ENCODE measurements around the gene PITPNC1. TPM values are rescaled to one million over a fixed set of nuclear protein-coding genes. Genes with fewer than 3 reads are reported as not detected.

PITPNC1 gene
- total and polyA plus RNA-seq, 2 donors (not counting 3 experiments of a cell fraction or from before 2014, with no cell fraction given) = 2.4 to 9.6 TPM

DNA sequence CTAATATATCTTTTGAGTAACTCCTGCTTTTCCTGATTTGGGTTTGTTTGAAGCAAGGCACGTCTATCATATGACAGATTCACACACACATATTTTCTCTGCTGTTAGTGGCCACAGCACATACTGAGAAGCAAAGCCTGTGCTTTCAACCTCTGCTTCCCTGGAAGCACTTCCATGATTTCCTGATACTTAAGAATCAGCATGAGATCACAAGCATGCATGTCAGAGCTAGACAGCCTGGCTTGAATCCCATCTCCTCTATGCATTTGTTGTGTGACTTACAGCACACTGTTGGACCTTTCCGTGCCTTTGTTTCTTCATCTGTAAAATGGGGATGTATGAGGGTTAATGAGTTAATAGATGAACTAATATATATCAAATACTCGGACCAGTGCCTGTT, 189.6 kb downstream of the PITPNC1 start:
- no peaks in the 10 kb centered on the region for H3K27me3 ChIP-seq (ENCODE audit: control insufficient read depth in 2 of 2, insufficient read depth in 2 of 2, low read length in 2 of 2)
- H3K27ac ChIP-seq (ENCODE audit: insufficient read depth, low read depth, low read length) = no peak overlapping the region
- H2AFZ ChIP-seq (ENCODE audit: low read depth, low read length) = no peak overlapping the region
- no peak overlapping the region for H3K4me3 ChIP-seq (replicated peaks in 1 of 3; ENCODE audit: insufficient read depth in 1 of 3, low read depth in 1 of 3, low read length in 3 of 3)
- no peaks in the 10 kb centered on the region for H3K4me1 ChIP-seq (ENCODE audit: control insufficient read depth, extremely low read depth, insufficient read depth, low read length)
- H3K4me2 ChIP-seq (ENCODE audit: insufficient read depth, low read length) = no peak overlapping the region
- no peak overlapping the region for H3K9ac ChIP-seq (replicated peaks; ENCODE audit: extremely low read depth, insufficient read depth, low read length)
- no peak for FAIRE-seq
- TF ChIP-seq EZH2 (IDR thresholded peaks at IDR 0.05; ENCODE audit: borderline replicate concordance, low read depth, low read length, severe bottlenecking) (no peak), JUN (IDR thresholded peaks at IDR 0.05; ENCODE audit: borderline replicate concordance, insufficient read depth, insufficient read length, low read depth) (no peak), GATA2 (IDR thresholded peaks at IDR 0.05; ENCODE audit: insufficient read depth, insufficient read length, low read depth, low read length) (no peak), FOS (IDR thresholded peaks at IDR 0.05; ENCODE audit: borderline replicate concordance, insufficient read depth, low read length) (no peak), POLR2A (IDR thresholded peaks at IDR 0.05; ENCODE audit: low read depth, low read length) (no peak), POLR2AphosphoS5 (IDR thresholded peaks at IDR 0.05; ENCODE audit: insufficient read depth, low read depth, low read length) (no peak), MYC (IDR thresholded peaks at IDR 0.05; ENCODE audit: low read depth, low read length) (no peak)
- TF ChIP-seq, protein P1, sequence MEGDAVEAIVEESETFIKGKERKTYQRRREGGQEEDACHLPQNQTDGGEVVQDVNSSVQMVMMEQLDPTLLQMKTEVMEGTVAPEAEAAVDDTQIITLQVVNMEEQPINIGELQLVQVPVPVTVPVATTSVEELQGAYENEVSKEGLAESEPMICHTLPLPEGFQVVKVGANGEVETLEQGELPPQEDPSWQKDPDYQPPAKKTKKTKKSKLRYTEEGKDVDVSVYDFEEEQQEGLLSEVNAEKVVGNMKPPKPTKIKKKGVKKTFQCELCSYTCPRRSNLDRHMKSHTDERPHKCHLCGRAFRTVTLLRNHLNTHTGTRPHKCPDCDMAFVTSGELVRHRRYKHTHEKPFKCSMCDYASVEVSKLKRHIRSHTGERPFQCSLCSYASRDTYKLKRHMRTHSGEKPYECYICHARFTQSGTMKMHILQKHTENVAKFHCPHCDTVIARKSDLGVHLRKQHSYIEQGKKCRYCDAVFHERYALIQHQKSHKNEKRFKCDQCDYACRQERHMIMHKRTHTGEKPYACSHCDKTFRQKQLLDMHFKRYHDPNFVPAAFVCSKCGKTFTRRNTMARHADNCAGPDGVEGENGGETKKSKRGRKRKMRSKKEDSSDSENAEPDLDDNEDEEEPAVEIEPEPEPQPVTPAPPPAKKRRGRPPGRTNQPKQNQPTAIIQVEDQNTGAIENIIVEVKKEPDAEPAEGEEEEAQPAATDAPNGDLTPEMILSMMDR (IDR thresholded peaks at IDR 0.05; ENCODE audit: extremely low read depth in 1 of 2, insufficient read depth in 1 of 2, low read depth in 1 of 2, low read length in 2 of 2) = no peak
- TF ChIP-seq, protein P2, sequence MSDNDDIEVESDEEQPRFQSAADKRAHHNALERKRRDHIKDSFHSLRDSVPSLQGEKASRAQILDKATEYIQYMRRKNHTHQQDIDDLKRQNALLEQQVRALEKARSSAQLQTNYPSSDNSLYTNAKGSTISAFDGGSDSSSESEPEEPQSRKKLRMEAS (IDR thresholded peaks at IDR 0.05; ENCODE audit: insufficient read depth, insufficient read length) = no peak
- dilution Hi-C loops (cut with MboI; ENCODE audit: extremely low pct_ligation_motif_present, low sequenced_read_pairs) = no loop called here
- BruUV-seq (replicated peaks) = no TSS peak
- H3K9me3 ChIP-seq (replicated peaks; ENCODE audit: control insufficient read depth, insufficient read depth, low read length) = no peaks in the 10 kb centered on the region
- POLR2A ChIA-PET = no interaction called here
- no peaks in the 10 kb centered on the region for H4K20me1 ChIP-seq (replicated peaks; ENCODE audit: control insufficient read depth, extremely low read depth, insufficient read depth, low read length)
- no peaks in the 10 kb centered on the region for H3K9me1 ChIP-seq (replicated peaks; ENCODE audit: control insufficient read depth, extremely low read depth, insufficient read depth, low read length)
- intact Hi-C loops (cut with micrococcal nuclease) = no loop called here
- no peaks in the 10 kb centered on the region for H3K36me3 ChIP-seq (ENCODE audit: control insufficient read depth in 2 of 2, extremely low read depth in 1 of 2, insufficient read depth in 2 of 2, low read length in 2 of 2)
- no peak for DNase-seq (ENCODE audit: low read depth, low spot score)
- CTCF ChIA-PET = no interaction called here
- no peaks in the 10 kb centered on the region for H3K79me2 ChIP-seq (ENCODE audit: control insufficient read depth, insufficient read depth, low read length)

Measured in endothelial cell of umbilical vein (primary cell).